ENCODE results near the gene MEIS1.

MEIS1 gene

GRCh38 chr2:66587216-66587615 is 152.3 kb downstream of the MEIS1 start:
- Histone ChIP-seq H3K36me3 (replicated peaks) (no peaks in the 10 kb centered on the region), H3K27me3 (replicated peaks) (peaks cover 20% of the 10 kb centered on the region), H3K4me3 (ENCODE audit: low read depth, low read length) (no peak overlapping the region), H3K27ac (no peak overlapping the region)
- in situ Hi-C loops (cut with HindIII; ENCODE audit: low pct_ligation_motif_present, low sequenced_read_pairs) = no loop called here
- DNase-seq = no peak
- peak; percentile 48 for TF ChIP-seq CTCF (IDR thresholded peaks at IDR 0.05; ENCODE audit: low read depth, low read length, missing control alignments)

GRCh38 chr2:66594001-66594400 is 159.1 kb downstream of the MEIS1 start:
- no peak overlapping the region for H3K27ac ChIP-seq
- no peak for DNase-seq
- H3K36me3 ChIP-seq (replicated peaks) = no peaks in the 10 kb centered on the region
- TF ChIP-seq CTCF (IDR thresholded peaks at IDR 0.05; ENCODE audit: low read depth, low read length, missing control alignments) = no peak
- in situ Hi-C loops (cut with HindIII; ENCODE audit: low pct_ligation_motif_present, low sequenced_read_pairs) = no loop called here
- H3K4me3 ChIP-seq (ENCODE audit: low read depth, low read length) = no peak overlapping the region
- H3K27me3 ChIP-seq (replicated peaks) = no peaks in the 10 kb centered on the region

GRCh38 chr2:66595556-66595955 is 160.6 kb downstream of the MEIS1 start:
- TF ChIP-seq CTCF (IDR thresholded peaks at IDR 0.05; ENCODE audit: low read depth, low read length, missing control alignments) = no peak

GRCh38 chr2:66596256-66596655 is 161.3 kb downstream of the MEIS1 start:
- in situ Hi-C loops (cut with HindIII; ENCODE audit: low pct_ligation_motif_present, low sequenced_read_pairs) = no loop called here
- Histone ChIP-seq H3K36me3 (replicated peaks) (no peaks in the 10 kb centered on the region), H3K27ac (no peak overlapping the region), H3K27me3 (replicated peaks) (no peaks in the 10 kb centered on the region), H3K4me3 (ENCODE audit: low read depth, low read length) (no peak overlapping the region)
- DNase-seq = no peak
- no peak for TF ChIP-seq CTCF (IDR thresholded peaks at IDR 0.05; ENCODE audit: low read depth, low read length, missing control alignments)

More at GRCh38 chr2:66595556-66595955, 160.6 kb downstream of the MEIS1 start:
- no peak for DNase-seq
- in situ Hi-C loops (cut with HindIII; ENCODE audit: low pct_ligation_motif_present, low sequenced_read_pairs) = no loop called here
- no peaks in the 10 kb centered on the region for H3K36me3 ChIP-seq (replicated peaks)
- H3K27me3 ChIP-seq (replicated peaks) = no peaks in the 10 kb centered on the region
- H3K27ac ChIP-seq = no peak overlapping the region
- no peak overlapping the region for H3K4me3 ChIP-seq (ENCODE audit: low read depth, low read length)

GRCh38 chr2:66601624-66602023 is 166.7 kb downstream of the MEIS1 start:
- Histone ChIP-seq H3K4me3 (ENCODE audit: low read depth, low read length) (no peak overlapping the region), H3K36me3 (replicated peaks) (no peaks in the 10 kb centered on the region), H3K27ac (no peak overlapping the region), H3K27me3 (replicated peaks) (no peaks in the 10 kb centered on the region)
- TF ChIP-seq CTCF (IDR thresholded peaks at IDR 0.05; ENCODE audit: low read depth, low read length, missing control alignments) = no peak
- no peak for DNase-seq
- in situ Hi-C loops (cut with HindIII; ENCODE audit: low pct_ligation_motif_present, low sequenced_read_pairs) = no loop called here

GRCh38 chr2:66602341-66602740 is 167.4 kb downstream of the MEIS1 start:
- no peaks in the 10 kb centered on the region for H3K27me3 ChIP-seq (replicated peaks)
- no peak overlapping the region for H3K27ac ChIP-seq
- DNase-seq = no peak
- H3K4me3 ChIP-seq (ENCODE audit: low read depth, low read length) = no peak overlapping the region
- no peaks in the 10 kb centered on the region for H3K36me3 ChIP-seq (replicated peaks)
- TF ChIP-seq CTCF (IDR thresholded peaks at IDR 0.05; ENCODE audit: low read depth, low read length, missing control alignments) = no peak
- in situ Hi-C loops (cut with HindIII; ENCODE audit: low pct_ligation_motif_present, low sequenced_read_pairs) = no loop called here

Data from brain microvascular endothelial cell (primary cell).